HL-60 (cell line): ENCODE data around the gene OR3A3.
"Not testable (repeated sequence)": the region's sequence is repeated elsewhere in the genome, so short reads cannot be mapped to it uniquely, and the experiment has no call there.

Source experiments
- GABPA ChIP-seq: IDR thresholded peaks from 2 replicates; pipeline ENCODE4 v1.6.1; 2012; ENCODE audit warnings: low read depth
- POLR2AphosphoS5 ChIP-seq: IDR thresholded peaks from 2 replicates; pipeline ENCODE4 v1.6.1; 2012; ENCODE audit warnings: low read depth
- SPI1 ChIP-seq: IDR thresholded peaks from 2 replicates; pipeline ENCODE4 v1.6.1; 2012; ENCODE audit warnings: low read depth, mild to moderate bottlenecking, borderline replicate concordance
- TF ChIP-seq, protein P1 (sequence below): IDR thresholded peaks from one replicate; pipeline ENCODE4 v1.5.1; 2011; ENCODE audit warnings: low read length, control low read depth, inconsistent platforms; ENCODE audit not compliant: insufficient read depth
- TF ChIP-seq, protein P2 (sequence below): IDR thresholded peaks from 2 replicates; pipeline ENCODE4 v1.6.1; 2012; ENCODE audit warnings: low read depth; ENCODE audit not compliant: insufficient replicate concordance

DNA sequence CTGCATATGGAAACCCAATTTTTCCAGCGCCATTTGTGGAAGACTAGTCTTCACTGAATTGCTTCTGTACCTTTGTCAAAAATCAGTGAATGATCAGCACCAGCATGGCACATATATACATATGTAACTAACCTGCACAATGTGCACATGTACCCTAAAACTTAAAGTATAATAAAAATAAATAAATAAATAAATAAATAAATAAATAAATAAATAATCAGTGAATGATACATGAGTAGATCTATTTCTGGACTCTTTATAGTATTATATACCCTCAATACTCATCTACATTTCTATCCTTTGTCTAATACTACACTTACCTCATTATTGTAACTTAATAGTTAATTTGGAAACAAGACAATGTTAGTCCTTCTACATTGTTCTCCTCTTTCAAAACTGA, 7.3 kb upstream of the OR3A3 start:
- TF ChIP-seq, protein P1, sequence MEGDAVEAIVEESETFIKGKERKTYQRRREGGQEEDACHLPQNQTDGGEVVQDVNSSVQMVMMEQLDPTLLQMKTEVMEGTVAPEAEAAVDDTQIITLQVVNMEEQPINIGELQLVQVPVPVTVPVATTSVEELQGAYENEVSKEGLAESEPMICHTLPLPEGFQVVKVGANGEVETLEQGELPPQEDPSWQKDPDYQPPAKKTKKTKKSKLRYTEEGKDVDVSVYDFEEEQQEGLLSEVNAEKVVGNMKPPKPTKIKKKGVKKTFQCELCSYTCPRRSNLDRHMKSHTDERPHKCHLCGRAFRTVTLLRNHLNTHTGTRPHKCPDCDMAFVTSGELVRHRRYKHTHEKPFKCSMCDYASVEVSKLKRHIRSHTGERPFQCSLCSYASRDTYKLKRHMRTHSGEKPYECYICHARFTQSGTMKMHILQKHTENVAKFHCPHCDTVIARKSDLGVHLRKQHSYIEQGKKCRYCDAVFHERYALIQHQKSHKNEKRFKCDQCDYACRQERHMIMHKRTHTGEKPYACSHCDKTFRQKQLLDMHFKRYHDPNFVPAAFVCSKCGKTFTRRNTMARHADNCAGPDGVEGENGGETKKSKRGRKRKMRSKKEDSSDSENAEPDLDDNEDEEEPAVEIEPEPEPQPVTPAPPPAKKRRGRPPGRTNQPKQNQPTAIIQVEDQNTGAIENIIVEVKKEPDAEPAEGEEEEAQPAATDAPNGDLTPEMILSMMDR = not testable (repeated sequence)
- not testable (repeated sequence) for TF ChIP-seq POLR2AphosphoS5, GABPA, SPI1
- TF ChIP-seq, protein P2, sequence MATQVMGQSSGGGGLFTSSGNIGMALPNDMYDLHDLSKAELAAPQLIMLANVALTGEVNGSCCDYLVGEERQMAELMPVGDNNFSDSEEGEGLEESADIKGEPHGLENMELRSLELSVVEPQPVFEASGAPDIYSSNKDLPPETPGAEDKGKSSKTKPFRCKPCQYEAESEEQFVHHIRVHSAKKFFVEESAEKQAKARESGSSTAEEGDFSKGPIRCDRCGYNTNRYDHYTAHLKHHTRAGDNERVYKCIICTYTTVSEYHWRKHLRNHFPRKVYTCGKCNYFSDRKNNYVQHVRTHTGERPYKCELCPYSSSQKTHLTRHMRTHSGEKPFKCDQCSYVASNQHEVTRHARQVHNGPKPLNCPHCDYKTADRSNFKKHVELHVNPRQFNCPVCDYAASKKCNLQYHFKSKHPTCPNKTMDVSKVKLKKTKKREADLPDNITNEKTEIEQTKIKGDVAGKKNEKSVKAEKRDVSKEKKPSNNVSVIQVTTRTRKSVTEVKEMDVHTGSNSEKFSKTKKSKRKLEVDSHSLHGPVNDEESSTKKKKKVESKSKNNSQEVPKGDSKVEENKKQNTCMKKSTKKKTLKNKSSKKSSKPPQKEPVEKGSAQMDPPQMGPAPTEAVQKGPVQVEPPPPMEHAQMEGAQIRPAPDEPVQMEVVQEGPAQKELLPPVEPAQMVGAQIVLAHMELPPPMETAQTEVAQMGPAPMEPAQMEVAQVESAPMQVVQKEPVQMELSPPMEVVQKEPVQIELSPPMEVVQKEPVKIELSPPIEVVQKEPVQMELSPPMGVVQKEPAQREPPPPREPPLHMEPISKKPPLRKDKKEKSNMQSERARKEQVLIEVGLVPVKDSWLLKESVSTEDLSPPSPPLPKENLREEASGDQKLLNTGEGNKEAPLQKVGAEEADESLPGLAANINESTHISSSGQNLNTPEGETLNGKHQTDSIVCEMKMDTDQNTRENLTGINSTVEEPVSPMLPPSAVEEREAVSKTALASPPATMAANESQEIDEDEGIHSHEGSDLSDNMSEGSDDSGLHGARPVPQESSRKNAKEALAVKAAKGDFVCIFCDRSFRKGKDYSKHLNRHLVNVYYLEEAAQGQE = not testable (repeated sequence)
